ENCODE results near the gene SUGCT. TPM values are rescaled to one million over a fixed set of nuclear protein-coding genes. Genes with fewer than 3 reads are reported as not detected.

Gene SUGCT
- total and polyA plus RNA-seq, 9 of the 15 experiments (the other 6 are each of a cell fraction or from before 2014, with no cell fraction given), result 0.58 to 2.5 (median 1.4) TPM

- TF ChIP-seq ZNF165 (CRISPR knock-in tag; IDR thresholded peaks at IDR 0.05; ENCODE audit: borderline replicate concordance) (no peak), ZBTB8A (IDR thresholded peaks at IDR 0.05; ENCODE audit: partially characterized antibody) (no peak)
These were observed 148.6 kb downstream of the SUGCT start (continued) for GRCh38 chr7:40283391-40283790.

GRCh38 chr7:40288827-40289226 is 154.0 kb downstream of the SUGCT start:
- no peak overlapping the region for H3K4me2 ChIP-seq (ENCODE audit: insufficient read depth, low read length)
- ChIA-PET POLR2A (no interaction called here), CTCF (ENCODE audit: low intra/inter-chr PET ratio) (no interaction called here)
- TF ChIP-seq ZFPM2 (CRISPR knock-in tag; IDR thresholded peaks at IDR 0.05) (no peak), STAT5B (CRISPR knock-in tag; IDR thresholded peaks at IDR 0.05) (no peak), ZNF57 (CRISPR knock-in tag; IDR thresholded peaks at IDR 0.05) (no peak), POU5F1 (IDR thresholded peaks at IDR 0.05; ENCODE audit: borderline replicate concordance, low read depth, low read length, partially characterized antibody) (no peak)
- in situ Hi-C loops (cut with MboI) (no loop called here), intact Hi-C loops (cut with micrococcal nuclease) (no loop called here)
- no peaks in the 10 kb centered on the region for H3K36me3 ChIP-seq (ENCODE audit: control insufficient read depth, insufficient read depth, low read length)
- BruUV-seq (replicated peaks), result no TSS peak
- no peaks in the 10 kb centered on the region for H3K4me1 ChIP-seq (replicated peaks in 1 of 2; ENCODE audit: control insufficient read depth in 2 of 2, insufficient read depth in 2 of 2, low read length in 2 of 2)
- no peak overlapping the region for H3K9ac ChIP-seq (ENCODE audit: insufficient read depth in 1 of 2, low read depth in 2 of 2, low read length in 2 of 2)
- DNase-seq (ENCODE audit: extremely low read depth in 1 of 4, low spot score in 3 of 4) (no peak), ATAC-seq (no peak), FAIRE-seq (no peak)
- H3K9me1 ChIP-seq (ENCODE audit: control insufficient read depth, insufficient read depth, low read length), result no peaks in the 10 kb centered on the region
- no peak overlapping the region for H2AFZ ChIP-seq (ENCODE audit: low read depth, low read length)
- no peak overlapping the region for H3K27ac ChIP-seq (ENCODE audit: extremely low read depth, low read depth, low read length)
- no peaks in the 10 kb centered on the region for H3K79me2 ChIP-seq (ENCODE audit: control insufficient read depth, insufficient read depth, low read length)
- WGBS (ENCODE audit: insufficient coverage, low coverage, missing lambda C conversion rate), result 3% methylated on average over 2 of the region's 2 CpGs
- no peaks in the 10 kb centered on the region for H3K9me3 ChIP-seq (replicated peaks; ENCODE audit: control insufficient read depth, insufficient read depth, low read depth, low read length)
- no peak overlapping the region for H3K4me3 ChIP-seq
- no peaks in the 10 kb centered on the region for H3K27me3 ChIP-seq (ENCODE audit: control insufficient read depth in 2 of 2, insufficient read depth in 2 of 2, low read length in 2 of 2)
- H4K20me1 ChIP-seq (replicated peaks; ENCODE audit: control insufficient read depth, insufficient read depth, low read length), result no peaks in the 10 kb centered on the region

All from K562 (cell line).